HEK293 (cell line): ENCODE measurements around the gene GRM5.

ENCODE experiments used
- BCL11A ChIP-seq: fragments of 450-650 bp; formaldehyde crosslinking; IDR thresholded peaks from 2 replicates; pipeline ENCODE4 v1.5.1; 2016; ENCODE audit warnings: low read depth, missing biosample characterization, missing genetic modification characterization
- SALL2 ChIP-seq: fragments of 450-650 bp; formaldehyde crosslinking; IDR thresholded peaks from 2 replicates; pipeline ENCODE4 v1.5.0; 2017; ENCODE audit warnings: missing biosample characterization, mild to moderate bottlenecking, missing genetic modification characterization, borderline replicate concordance
- ZNF138 ChIP-seq: fragments of 450-650 bp; formaldehyde crosslinking; IDR thresholded peaks from 2 replicates; pipeline ENCODE4 v1.5.1; 2016; ENCODE audit warnings: missing biosample characterization, missing genetic modification characterization, borderline replicate concordance
- ZNF274 ChIP-seq, 2 experiments: fragments of 200-500 bp in 1 of 2; fragments of 450-650 bp in 1 of 2; sonication (Bioruptor generic) in 1 of 2; formaldehyde crosslinking in 1 of 2; IDR thresholded peaks; 2 replicates each; pipeline versions ENCODE4 v1.5.1 to v1.6.1; 2014 to 2016; ENCODE audit warnings: borderline replicate concordance in 1 of 2, inconsistent platforms in 1 of 2, low read length in 1 of 2, missing biosample characterization in 1 of 2, missing genetic modification characterization in 1 of 2
- ZNF48 ChIP-seq: fragments of 450-650 bp; formaldehyde crosslinking; IDR thresholded peaks from 2 replicates; pipeline ENCODE4 v1.5.1; 2016; ENCODE audit warnings: missing biosample characterization, missing genetic modification characterization
- ZNF629 ChIP-seq: fragments of 450-650 bp; formaldehyde crosslinking; IDR thresholded peaks from 2 replicates; pipeline ENCODE4 v1.5.1; 2017; ENCODE audit warnings: missing biosample characterization, missing genetic modification characterization
- TF ChIP-seq, protein P1 (sequence below): fragments of 450-650 bp; formaldehyde crosslinking; IDR thresholded peaks from 2 replicates; pipeline ENCODE4 v1.5.1; 2016; ENCODE audit warnings: missing biosample characterization, missing genetic modification characterization

DNA sequence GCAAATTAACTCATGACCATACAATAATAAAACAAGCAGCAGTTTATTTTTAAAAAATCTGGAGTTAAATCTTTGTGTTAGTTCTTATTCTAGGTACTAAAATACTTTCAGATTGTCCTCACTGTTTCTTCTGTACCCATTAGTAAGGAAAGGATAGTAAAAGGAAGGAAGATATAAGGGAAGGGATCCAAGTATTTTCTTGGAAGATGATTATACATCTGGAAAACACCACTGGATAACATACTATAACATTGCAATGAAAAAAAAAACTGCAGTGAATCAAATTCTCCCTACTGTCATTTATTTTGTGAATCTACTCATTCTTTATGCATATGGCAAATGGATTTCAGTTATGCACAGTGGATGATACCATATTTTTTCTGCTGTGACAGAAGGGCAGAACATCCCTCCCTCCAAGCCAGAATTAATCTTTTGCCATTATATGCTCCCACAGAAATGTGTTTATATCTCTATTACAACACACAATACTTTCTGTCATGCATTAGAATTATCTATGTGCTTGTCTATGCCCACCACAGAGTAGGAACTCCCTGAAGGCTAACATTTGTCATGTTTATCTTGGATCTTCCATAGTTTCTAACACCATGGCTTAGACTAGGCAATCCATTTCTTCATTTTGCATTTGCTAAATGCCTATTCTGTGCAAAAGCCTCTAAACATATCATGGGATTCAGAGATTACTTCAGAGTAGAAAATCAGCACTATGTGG, 446.0 kb downstream of the GRM5 start:
- TF ChIP-seq ZNF274 (IDR thresholded peaks at IDR 0.05; ENCODE audit: low read length) (no peak), ZNF274 (tag by site-specific recombination; IDR thresholded peaks at IDR 0.05; ENCODE audit: borderline replicate concordance) (no peak), BCL11A (tag by site-specific recombination) (no peak), ZNF138 (tag by site-specific recombination) (no peak), ZNF48 (tag by site-specific recombination) (no peak), SALL2 (tag by site-specific recombination) (no peak), ZNF629 (tag by site-specific recombination) (no peak)
- TF ChIP-seq, protein P1, sequence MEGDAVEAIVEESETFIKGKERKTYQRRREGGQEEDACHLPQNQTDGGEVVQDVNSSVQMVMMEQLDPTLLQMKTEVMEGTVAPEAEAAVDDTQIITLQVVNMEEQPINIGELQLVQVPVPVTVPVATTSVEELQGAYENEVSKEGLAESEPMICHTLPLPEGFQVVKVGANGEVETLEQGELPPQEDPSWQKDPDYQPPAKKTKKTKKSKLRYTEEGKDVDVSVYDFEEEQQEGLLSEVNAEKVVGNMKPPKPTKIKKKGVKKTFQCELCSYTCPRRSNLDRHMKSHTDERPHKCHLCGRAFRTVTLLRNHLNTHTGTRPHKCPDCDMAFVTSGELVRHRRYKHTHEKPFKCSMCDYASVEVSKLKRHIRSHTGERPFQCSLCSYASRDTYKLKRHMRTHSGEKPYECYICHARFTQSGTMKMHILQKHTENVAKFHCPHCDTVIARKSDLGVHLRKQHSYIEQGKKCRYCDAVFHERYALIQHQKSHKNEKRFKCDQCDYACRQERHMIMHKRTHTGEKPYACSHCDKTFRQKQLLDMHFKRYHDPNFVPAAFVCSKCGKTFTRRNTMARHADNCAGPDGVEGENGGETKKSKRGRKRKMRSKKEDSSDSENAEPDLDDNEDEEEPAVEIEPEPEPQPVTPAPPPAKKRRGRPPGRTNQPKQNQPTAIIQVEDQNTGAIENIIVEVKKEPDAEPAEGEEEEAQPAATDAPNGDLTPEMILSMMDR (tag by site-specific recombination) = no peak
